Measurements from ENCODE around the gene ZNF697.
A peak's percentile ranks its signal among the peaks of the same experiment; 100 is the strongest.
"Not testable (repeated sequence)": the region's sequence is repeated elsewhere in the genome, so short reads cannot be mapped to it uniquely, and the experiment has no call there.

ZNF697 gene

DNA sequence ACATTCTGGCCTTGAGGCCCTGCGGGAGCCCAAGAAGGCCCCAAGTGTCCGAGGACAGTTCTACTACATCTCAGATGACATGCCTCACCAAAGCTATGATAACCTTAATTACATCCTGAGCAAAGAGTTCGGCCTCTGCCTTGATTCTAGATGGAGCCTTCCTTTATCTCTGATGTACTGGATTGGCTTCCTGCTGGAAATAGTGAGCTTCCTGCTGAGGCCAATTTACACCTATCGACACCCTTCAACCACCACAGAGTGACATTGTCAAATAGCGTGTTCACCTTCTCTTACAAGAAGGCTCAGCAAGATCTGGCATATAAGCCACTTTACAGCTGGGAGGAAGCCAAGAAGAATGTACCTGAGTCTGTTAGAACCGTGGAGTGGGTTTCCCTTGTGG lies 39.2 kb downstream of the ZNF697 start:
- not testable (repeated sequence) for H3K27ac ChIP-seq, H3K4me3 ChIP-seq

DNA sequence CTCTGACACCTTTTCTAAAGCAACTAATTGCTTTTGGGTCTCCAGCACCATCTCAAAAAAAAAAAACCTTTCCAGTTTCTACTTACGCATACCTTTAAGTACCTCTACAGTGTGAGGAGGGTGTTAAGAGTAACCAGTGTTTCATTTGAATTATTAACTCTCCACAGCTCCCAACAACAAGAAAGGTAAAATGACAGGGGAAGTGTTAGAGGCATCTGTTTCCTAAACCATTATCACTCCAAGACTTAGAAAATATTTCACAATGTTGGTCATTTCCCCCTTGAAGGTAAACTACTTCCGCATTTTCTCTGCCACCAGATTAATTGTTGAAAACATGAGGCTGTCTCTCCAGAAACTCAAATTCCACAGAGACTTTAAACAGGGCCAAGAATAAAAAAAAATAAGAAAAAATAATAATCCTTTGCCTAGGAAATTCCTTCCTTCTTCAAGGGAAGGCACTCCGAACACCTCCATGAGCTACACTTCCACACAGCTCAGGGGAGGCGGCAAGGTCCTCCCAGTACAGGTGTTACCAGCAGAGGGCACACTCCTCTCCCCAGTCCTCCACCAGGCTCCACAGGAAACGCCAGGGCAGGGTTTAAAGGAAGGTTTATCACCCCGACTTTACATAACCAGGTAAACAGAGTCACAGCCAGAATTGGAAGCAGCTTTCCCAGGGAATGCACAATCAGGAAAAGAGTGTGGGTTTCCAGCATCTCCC lies 40.8 kb downstream of the ZNF697 start:
- not testable (repeated sequence) for H3K4me3 ChIP-seq, H3K27ac ChIP-seq

DNA sequence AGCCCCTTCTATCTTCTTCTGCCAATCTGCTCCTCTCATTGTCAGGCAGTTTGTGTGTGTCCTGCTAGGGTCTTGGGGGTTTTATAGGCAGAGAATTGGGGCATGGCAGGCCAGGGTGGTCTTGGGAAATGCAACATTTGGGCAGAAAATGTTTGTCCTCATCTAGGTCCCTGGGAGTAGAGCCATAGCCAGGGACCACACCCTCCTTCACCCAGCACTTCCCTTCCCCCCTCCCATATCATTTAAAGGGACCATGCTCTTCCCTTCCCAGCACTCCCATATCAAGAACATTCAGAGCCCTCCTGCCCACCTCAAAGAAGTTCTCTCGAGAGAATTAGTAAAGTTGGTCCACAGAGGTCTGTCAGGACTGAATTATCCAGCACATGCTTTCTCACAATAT lies 41.7 kb downstream of the ZNF697 start:
- Histone ChIP-seq H3K4me3 (no peak overlapping the region), H3K27ac (peak overlapping the region in 1 of 21 experiments; percentile 46)

DNA sequence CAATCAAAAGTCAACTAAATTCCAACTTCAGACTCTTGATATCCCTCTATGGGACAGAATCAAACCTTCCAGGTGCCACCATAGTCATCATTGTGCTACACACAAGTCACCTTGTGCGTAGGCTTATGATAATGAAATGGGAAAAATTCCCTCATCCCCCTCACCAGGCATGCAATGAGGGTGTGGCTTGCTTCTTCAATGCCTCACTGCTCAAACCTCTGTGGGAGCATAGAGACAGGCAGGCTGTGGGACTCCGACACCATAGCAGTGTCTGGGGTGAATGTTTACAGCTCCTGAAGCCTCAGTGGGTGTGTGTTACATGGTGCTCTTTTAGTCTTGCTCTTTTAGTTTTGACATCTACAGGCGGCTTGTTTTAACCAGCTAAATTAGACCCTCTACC lies 42.4 kb downstream of the ZNF697 start:
- no peak overlapping the region for H3K4me3 ChIP-seq

DNA sequence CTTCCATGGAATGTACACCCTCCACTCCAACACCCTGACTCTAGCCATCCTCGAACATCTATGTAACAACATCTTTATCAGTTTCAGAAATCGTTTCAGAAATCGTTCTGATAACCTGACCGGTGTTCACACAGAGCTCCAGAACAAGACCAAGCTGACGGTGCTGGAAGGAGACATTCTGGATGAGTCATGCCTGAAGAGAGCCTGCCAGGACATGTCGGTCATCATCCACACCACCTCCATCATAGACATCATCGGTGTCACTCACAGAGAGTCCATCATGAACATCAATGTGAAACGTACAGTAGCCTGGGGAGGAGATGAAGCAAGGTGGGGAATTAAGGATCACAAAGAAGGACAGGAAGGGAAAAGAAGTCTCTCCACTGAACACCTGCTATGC lies 43.0 kb downstream of the ZNF697 start:
- H3K4me3 ChIP-seq, result not testable (repeated sequence)
- peak overlapping the region in 1 of 21 experiments; percentile 46 for H3K27ac ChIP-seq

More for the DNA sequence above, 42.4 kb downstream of the ZNF697 start:
- H3K27ac ChIP-seq, result peak overlapping the region in 1 of 21 experiments; percentile 46

DNA sequence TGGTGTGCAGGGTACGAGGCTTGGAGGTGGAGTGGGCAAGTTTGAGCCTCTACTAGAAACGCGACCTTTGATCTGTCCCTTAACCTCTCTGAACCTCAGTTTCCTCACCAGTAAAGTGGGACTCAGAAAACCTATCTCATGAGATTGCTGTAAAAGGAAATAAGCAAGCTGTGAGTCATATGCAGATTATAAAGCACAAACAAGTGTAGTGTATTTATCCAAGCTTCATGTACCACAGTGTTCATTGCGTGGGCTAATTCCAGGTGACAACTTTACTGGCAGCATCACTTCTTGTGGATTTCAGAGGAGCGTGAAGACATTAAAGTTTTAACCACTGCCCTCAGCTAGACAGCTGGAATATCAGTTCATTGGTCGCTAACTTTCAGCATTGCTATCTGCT lies 44.4 kb downstream of the ZNF697 start:
- peak overlapping the region in 1 of 21 experiments; percentile 25 for H3K27ac ChIP-seq
- H3K4me3 ChIP-seq, result no peak overlapping the region

DNA sequence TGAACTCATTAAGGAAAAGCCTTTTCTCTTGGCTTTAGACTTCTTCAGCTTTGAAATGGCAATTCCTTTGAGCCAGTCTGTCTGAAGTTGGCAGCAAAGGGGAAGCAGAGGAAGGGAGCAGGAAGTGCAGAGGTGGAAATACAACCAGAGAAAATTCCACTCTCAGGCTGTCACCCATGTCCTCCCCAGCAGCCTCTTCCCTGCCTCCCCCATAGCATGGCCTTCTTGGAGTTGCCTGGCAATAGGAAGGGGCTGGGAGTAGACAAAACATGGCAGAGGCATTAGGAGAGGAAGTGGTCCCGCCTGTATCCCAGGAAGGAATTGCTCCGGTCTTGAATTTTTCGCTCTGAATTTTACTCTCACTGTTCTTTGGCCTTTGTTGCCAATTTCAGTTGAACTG lies 44.8 kb downstream of the ZNF697 start:
- not testable (repeated sequence) for H3K4me3 ChIP-seq
- peak overlapping the region in 4 of 21 experiments; percentile 24 to 31 (median 26) for H3K27ac ChIP-seq

DNA sequence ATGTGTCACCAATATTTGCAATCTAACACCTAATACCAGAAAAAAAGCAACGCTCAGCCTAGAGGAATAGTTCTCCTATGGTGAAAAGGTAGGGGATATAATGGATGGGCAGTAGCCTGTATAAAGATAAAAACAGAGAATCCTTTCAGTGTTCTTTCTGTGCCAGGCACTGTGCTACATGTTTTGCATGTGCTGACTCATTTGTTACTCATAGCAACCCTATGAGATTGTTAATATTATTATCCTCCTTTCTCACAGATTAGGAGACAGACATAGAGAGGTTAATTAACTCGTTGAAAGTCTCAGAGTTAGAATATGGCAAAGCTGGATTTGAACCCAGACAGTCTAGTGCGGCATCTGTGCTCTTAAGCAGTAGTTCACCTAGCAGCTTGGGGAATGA lies 45.3 kb downstream of the ZNF697 start:
- H3K27ac ChIP-seq, result peak overlapping the region in 3 of 21 experiments; percentile 25 to 31 (median 26)
- H3K4me3 ChIP-seq, result not testable (repeated sequence)

DNA sequence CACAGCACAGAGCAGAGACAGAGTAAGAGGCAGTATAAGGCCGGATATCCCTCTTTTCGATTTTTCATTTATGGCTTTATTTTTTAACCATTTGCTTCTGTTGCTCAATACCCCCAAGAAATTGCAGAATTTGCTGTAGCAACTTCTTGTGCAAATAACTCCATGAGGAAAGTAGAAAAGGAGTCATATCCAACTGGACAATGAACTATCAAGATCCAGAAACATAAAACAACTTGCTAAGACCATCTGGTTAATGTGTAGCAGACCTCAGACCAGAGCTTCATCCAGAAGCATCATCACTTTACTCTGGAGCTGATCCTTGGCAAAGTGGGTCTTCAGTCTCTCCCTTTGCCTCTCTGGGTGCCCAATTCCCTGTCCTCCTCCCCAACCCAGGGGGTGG lies 45.9 kb downstream of the ZNF697 start:
- Histone ChIP-seq H3K27ac (no peak overlapping the region), H3K4me3 (no peak overlapping the region)

DNA sequence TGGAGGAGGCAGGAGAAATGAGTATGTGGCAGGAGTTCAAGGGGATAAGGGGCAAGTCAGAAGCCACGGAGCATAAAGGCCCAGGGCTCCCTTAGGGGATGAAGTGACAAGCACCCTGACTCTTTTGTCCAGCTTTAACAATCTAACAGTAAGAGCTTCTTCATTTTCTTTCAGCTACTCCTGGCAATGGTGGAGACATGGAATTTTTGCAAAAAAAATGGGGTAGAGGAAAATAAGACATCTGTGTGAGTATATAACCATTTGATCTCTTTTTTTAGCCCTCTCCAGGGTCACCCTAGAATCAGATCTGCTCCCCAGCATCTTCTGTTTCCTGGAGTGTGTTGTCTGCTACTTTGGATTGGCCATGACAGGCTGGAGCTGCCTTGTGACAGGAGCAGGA lies 47.1 kb downstream of the ZNF697 start:
- Histone ChIP-seq H3K27ac (no peak overlapping the region), H3K4me3 (no peak overlapping the region)

DNA sequence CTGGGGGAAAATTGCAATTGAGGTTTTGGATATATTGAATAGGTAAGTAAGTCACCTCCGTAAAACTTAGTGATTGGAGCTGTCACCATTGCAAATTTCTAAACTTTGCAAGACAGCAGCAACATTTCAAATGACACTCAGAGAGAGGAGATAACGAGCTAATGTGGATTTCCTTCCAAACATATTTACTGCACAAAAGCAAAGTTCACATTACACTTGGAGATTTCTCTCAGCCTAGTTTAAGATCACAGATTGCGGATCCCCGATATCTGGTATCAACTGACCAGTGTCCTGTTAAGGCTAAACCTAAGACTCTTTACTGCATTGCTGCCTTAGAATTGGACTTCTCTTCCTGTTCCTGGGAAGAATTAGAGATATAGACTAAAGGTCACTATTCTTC lies 47.5 kb downstream of the ZNF697 start:
- no peak overlapping the region for H3K4me3 ChIP-seq
- no peak overlapping the region for H3K27ac ChIP-seq

DNA sequence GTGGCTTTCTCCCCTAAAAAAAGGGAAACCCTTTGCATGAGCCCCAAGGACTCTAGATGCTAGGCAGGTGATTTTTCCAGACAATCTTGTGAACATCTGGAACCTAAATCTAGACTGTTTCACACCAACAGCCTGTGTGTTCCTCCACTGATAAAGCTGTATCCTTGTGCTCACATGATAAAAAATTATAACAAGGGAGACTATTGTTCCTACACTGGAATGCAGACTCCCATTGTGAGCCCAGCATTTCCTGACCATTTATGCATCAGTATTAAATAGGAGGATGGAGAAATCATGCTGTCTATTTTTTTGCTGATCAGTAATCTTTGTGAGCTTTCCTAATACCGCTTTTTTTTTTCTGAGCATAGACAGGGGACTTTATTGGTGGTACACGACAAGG lies 52.5 kb downstream of the ZNF697 start:
- Histone ChIP-seq H3K27ac (no peak overlapping the region), H3K4me3 (no peak overlapping the region)

DNA sequence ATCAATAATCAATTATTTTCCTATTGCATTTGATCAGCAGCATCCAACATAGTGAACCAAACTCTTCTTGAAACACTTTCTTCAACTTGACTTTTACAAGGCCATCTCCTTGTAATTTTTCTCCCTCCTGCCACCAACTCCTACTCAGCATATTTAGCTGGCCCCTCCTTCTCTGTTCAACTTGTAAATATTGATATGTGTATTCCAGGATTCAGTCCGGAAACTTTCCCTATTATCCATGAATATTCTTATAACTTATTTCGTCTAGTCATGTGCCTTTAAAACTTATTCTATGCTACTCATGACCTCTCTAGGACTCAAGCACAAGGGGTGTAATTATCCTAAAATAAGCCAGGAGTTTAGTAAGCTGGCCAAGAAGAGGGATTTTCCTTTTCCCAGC lies 52.9 kb downstream of the ZNF697 start:
- no peak overlapping the region for H3K27ac ChIP-seq

DNA sequence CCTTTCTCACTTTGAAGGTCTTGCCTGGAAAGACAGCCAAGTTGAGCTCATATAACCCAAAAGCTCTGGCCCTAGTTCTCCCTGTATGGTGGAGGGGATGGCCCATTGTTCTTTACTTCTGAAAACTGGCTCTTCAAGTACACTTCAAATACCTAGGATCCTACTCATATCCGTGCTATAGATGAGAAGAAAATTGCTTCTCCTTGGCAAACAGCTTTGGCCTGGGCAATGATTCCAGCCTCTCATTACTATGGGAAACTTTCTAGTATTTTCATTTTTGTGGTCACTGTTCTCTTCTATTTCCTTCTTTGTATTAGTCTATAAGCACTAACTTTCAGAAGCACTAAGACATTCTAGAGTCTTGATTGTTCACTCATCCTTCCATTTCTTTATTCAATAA lies 53.7 kb downstream of the ZNF697 start:
- no peak overlapping the region for H3K27ac ChIP-seq
- H3K4me3 ChIP-seq, result no peak overlapping the region

More for the DNA sequence above, 52.9 kb downstream of the ZNF697 start:
- H3K4me3 ChIP-seq, result no peak overlapping the region

DNA sequence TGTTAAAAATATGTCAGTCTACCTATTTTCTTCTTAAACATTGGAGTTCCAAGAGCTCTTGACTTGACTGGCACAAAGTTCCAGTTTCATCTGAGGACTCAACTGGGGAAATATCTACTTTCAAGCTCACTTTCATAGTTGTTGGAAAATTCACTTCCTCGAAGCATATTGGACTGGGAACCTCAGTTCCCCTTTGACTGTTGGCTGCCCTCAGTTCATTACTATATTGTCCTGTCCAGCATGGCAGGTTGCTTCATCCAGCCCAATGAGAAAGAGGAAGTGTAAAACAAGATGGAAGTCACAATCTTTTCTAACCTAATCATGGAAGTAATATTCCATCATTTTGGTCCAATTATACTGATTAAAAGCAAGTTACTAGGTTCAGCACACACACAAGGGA lies 54.3 kb downstream of the ZNF697 start:
- Histone ChIP-seq H3K4me3 (no peak overlapping the region), H3K27ac (no peak overlapping the region)

DNA sequence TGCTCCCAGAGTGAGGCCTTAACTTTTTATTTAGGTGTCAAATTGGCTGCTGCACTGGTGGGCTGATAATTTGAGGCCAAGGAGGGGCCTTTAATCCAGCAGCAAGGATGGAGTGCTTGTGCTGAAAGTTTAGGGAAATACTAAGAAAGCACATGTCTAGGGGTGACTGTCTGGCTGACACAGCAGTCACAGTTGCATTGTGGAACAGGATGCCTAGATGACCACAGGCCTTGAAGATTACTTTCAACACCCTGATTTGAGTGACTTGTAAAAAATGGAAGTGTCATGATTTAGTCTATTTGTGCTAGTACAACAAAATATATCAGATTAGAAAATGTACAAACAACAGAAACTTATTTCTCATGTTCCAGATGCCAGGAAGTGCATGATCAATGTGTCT lies 57.7 kb downstream of the ZNF697 start:
- Histone ChIP-seq H3K4me3 (no peak overlapping the region), H3K27ac (no peak overlapping the region)

DNA sequence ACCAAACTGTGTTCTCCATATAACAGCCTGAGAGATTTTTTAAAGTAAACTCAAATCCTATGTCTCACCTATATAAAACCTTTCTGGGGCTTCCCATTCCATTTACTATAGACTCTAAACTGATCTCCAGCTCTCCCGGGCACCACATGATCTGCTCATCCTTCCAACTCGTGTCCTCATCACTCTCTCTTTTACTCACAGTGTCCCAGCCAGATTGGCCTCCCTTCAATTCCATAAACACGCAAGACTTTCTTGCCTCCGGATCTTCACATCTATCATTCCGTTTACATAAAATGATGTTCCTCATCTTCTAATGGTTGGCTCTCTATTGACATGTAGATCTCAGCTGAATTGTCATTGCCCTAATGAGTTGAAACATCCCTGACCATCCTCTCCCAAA lies 59.4 kb downstream of the ZNF697 start:
- H3K4me3 ChIP-seq, result no peak overlapping the region
- no peak overlapping the region for H3K27ac ChIP-seq

DNA sequence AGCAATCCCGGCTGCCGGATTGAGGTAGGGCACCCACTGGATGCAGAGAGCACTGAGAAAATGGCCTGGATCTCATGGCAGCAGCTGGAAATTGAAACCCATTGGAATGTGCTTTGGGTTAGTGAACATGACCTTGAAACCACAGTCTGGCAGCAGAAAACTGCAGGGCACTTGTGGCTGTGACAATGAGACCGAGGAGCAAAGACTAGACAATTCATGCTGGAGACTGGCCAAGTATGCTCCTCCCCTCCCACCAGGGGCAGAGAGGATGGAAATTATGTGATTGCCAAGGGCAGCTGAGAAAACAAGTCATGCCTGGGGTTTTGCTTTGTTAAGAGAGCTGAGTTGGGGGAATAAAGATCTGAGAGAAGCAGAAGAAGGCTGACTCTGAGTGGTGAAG lies 60.7 kb downstream of the ZNF697 start:
- no peak overlapping the region for H3K4me3 ChIP-seq
- no peak overlapping the region for H3K27ac ChIP-seq

DNA sequence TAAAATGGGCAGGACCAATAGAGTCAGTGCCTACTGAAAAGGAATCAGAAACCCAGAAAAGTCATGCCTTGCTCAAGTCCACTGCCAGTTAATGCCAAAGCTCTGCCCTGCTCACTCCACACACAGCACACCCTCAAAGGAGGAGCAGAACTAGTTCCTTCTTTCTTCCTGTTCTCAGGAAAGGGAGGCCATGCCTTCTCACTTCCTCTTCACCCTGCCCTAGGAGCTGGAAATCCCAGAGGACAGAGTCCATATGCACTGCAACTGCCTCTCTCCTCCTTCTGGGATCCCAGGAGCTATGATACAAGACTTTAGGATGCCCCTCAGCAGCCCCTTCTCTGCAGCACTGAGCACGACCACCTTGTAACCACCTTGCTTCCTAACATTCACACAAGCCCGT lies 62.3 kb downstream of the ZNF697 start:
- not testable (repeated sequence) for H3K27ac ChIP-seq, H3K4me3 ChIP-seq

DNA sequence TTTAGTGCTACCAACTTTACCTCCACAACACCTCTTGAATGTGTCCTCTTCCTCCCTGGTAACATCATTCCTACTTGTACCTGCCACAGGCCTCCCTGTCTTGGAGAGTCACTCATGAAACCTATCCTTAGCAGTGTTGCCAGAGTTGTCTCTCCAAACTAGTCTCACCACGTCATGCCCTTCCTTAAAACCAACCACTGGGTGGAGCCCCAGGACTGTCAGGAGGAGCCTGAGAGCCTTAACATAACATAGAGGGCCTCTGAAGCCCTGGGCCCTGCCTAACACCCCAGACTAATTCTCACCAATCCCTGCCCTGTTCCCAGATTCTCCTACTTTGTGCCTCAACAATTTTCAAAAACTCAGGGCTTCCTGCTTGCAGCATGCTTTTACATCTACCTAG lies 65.3 kb downstream of the ZNF697 start:
- Histone ChIP-seq H3K4me3 (no peak overlapping the region), H3K27ac (no peak overlapping the region)

DNA sequence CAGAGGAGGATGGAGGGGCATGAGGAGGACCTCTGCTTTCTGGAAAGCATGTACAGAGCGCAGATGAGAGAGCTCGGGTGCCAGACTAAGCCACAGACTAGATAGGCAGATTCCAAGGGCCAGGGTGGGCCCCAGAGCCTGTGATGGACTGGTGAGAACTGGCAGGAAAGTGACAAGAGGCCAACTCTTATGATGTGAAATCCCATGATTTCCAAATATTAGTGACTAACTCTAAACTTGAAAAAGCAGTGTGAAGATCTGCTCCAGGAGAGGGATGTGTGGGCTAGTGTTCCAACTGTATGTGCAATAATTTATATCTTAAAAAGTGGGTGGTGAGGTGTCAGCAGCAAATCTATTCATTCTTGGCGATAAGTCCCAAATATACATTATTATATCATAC lies 67.0 kb downstream of the ZNF697 start:
- H3K27ac ChIP-seq, result not testable (repeated sequence)

DNA sequence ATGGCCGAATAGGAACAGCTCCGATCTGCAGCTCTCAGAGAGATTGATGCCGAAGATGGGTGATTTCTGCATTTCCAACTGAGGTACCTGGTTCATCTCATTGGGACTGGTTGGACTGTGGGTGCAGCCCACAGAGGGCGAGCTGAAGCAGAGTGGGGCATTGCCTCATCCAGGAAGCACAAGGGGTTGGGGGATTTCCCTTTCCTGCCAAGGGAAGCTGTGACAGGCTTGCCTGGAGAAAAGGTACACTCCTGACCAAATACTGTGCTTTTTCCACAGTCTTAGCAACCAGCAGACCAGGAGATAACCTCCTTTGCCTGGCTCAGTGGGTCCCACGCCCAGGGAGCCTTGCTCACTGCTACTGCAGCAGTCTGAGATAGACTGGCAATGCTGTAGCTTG lies 74.2 kb downstream of the ZNF697 start:
- Histone ChIP-seq H3K4me3 (no peak overlapping the region), H3K27ac (no peak overlapping the region)

More for the DNA sequence above, 67.0 kb downstream of the ZNF697 start:
- not testable (repeated sequence) for H3K4me3 ChIP-seq
